HG03064 (cell line): Measurements from ENCODE around the gene EFCAB10.
"Not testable (repeated sequence)": the region's sequence is repeated elsewhere in the genome, so short reads cannot be mapped to it uniquely, and the experiment has no call there.

ENCODE experiments used
- ATAC-seq: cut with Tn5 transposase; IDR thresholded peaks from one replicate; pipeline ENCODE4 v1.9.1; 2021; ENCODE audit warnings: low read depth; ENCODE audit not compliant: unreplicated experiment

Gene EFCAB10

DNA sequence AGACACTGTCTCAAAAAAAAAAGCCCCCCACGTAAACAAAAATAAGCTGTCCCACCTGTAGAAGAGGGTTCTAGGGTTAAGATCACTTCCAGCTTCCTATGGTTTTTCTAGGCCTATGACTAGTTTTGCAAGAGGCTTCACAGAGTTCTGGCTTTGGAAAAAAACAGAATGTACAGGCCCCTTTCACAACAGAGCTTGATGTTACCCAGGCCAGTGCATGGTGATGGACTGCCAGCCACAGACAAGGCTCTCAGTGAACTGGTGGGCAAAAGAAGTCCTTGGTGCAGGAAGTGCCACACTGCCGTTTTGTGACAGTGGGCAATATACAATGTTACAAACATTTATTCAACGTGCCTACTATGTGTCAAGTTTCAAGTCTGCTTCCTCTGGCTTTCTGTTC is 18.3 kb upstream of the EFCAB10 start:
- no peak for ATAC-seq

DNA sequence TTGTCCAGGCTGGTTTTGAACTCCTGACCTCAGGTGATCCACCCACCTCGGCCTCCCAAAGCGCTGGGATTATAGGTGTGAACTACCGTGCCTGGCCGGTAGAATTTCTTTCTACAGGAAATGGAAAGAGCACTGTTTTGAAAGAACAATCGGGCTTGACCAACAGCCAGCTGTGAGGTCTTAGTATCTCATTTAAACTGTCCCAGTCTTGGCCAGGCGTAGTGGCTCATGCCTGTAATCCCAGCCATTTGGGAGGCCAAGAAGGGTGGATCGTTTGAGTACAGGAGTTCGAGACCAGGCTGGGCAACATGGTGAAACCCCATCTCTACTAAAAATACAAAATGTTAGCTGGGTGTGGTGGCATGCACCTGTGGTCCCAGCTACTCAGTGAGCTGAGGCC is 17.8 kb upstream of the EFCAB10 start:
- ATAC-seq: not testable (repeated sequence)

DNA sequence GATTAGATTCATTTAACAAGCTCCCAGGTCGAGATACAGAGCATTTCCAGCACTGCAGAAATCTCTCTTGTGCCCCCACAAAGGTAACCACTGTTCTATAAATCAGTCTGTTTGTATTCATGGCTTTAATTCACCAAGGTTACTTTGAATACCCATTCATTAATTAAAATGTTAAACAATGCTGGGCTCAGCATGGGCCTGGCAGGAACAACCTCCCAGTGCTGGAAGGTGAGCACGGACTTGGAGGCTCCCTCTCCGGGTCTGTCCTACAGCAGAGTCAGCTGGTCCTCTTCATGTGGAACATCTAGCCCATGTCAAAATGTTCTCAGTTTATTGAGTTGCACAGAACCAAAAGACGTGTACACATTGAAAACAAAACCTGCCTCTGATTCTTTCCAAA is 15.6 kb upstream of the EFCAB10 start:
- ATAC-seq: no peak

DNA sequence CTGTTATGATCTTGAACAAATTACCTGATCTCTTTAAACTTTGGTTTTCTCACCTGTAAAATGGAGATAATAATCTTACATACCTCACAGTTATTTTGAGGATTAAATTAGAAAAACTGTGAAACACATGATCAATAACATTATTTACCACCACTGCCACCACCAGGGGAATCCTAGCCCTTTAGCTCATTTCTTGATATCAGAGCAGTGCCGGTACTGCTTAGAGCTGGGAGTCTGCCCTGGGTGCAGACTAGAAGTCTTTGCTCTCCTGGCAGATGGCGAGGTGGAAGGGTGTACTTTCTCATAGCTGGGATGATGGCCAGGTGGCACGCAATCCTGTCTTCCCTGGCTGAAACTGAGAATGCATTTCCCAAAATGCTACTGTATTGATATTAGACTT is 12.7 kb upstream of the EFCAB10 start:
- ATAC-seq: no peak

DNA sequence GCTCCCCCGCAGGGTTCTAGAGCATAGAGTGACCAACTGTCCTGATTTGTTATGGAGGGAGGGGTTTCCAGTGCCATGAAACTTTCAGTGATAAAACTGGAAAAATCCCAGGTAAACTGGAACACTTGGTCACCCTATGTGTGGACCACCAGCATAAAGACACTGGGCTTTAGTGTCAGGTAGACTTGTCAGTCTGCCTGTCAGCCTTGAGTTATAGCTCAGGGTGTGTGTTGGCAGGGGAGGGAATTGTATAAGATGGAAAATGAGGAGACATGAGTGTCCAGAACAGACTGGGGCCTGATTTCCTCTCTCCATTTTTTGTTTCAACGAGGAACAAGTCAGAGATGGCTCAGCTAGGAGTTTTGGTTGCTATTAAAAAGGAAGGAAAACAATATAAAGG is 10.2 kb upstream of the EFCAB10 start:
- no peak for ATAC-seq

DNA sequence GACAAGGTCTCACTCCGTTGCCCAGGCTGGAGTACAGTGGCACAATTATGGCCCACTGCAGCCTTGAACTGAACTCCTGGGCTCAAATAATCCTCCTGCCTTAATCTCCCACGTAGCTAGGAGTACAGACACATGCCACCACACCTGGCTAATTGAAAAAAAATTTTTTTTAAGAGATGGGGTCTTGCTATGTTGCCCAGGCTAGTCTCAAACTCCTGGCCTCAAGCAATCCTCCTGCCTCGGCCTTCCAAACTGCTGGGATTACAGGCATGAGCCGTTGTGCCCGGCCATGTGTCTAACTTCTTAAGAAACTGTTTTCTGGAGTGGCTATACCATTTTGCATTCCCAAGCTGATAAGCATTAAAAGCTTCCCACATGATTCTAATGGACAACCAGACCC is 9.5 kb upstream of the EFCAB10 start:
- no peak for ATAC-seq

DNA sequence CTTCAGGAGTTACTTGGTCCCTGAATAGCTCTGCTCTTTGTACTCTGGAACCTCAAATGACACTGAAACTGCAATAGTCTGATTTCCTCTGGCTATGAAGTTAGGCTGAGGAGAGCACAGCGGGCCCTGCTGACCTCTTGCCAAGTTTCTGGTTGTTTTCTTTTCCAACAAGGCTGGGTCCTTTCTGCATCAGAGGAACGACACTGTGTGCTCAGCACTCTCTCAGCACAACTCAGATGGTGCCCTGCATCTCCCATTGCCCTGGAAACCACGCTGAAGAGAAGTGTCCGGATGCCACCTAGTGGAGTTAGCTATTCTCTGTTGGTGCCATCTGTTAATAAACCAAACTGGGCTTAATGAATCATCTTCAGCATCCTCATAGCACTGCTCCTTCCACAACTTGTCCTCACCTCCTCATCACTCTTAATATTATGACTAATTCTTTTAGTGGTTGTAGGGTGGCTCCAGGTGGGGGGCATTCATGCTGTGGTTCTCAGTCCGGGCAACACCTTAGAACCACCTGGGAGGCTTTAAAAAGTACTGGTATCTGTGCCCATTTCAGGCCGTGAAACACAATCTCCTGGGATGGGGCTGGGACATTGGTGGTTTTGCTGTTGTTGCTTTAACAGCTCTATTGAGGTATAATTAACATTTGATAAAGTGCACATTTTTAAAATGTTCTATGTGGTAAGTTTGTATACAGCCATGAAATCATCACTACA is 8.2 kb upstream of the EFCAB10 start:
- peak; percentile 69 for ATAC-seq

DNA sequence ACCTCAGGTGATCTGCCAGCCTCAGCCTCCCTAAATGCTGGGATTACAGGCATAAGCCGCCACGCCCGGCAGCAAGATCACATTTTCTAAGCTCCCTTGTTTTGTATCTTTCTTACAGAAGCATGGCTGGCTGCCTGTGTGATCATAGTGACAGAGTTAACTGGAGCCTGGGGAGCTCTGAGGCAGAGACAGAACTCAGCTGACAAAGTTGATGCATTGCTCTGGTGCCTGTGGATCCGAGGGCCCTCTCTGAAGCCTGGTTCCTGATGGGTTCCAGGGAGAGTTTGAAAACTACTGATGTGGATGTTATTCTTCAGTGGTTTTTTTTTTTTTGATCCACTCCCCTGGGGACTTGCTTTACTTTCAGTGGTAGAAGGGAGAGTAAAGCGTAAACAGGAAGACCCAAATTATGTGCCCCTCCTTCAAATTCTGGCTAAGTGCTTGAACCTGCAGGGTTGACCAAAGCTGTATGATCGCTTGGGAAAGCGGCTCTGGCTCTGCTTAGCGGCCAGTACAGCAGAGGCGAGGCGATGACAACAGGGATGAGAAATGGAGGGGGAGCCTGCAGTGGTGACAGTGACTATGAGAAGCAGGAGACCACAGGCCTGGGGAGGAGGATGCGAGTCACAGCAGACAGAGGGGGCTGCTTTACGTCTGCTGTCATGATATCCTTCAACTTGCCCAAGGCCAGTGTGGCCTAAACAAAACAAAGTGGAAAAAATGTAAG is 6.8 kb upstream of the EFCAB10 start:
- ATAC-seq: no peak

DNA sequence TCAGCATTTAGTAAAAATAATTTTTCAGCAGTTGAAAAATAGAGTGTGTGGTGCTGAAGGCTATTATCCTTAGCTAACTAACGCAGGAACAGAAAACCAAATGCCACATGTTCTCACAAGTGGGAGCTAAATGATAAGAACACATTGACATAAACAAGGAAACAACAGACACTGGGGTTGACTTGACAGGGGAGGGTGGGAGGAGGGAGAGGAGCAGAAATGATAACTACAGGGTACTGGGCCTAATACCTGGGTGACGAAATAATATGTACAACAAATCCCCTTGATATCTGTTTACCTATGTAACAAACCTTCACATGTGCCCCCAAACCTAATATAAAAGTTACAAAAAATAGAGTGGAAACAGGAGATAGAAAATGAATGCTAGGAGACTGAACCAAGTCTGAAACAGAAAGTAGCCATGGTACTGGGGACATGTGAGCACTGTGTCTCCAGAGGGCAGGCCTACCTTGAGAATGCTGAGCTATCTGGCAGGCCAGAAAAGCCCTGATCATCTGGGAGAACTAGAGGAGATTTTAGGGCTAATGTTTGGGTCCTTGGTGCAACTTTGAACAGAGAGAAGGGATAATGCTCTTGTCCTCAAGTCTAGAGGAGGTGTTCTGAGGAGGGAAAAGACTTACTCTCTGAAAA is 4.7 kb upstream of the EFCAB10 start:
- ATAC-seq: no peak

DNA sequence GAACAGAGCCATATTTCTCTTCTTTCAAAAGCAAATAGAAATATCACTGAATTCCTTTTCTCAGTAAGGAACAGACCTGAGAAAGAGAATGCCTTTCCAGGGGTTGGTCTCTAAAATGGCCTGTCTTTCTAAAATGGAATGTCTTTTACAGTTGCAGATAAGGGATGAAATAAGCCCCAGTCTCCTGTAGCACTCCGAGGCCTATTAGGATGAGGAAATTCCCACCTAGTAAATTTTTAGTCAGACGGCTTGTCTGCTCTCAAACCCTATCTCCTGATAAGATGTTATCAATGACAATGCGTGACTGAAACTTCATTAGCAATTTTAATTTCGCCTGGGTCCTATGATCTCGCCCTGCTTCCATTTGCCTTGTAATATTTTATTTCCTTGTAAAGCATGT is 2.9 kb upstream of the EFCAB10 start:
- ATAC-seq: no peak

DNA sequence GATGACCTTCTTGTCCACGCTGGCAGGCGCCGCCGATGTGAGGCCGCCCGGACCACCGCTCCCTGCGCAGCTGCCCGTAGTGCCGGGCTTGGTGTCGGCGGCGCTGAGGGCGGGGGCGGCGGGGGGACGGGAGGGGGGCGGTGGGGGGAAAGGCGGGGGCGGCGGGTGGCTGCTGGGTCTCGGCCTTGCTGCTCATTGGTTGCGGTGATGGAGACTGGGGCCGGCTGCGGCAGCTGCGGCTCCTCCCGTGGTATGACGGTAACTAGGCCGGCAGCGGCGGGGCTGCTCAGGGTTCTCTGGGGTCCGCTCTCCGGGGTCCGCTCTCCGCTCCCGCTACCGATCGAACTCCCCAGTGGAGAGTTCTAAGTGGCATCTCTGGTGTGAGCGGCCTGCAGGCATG is 1.8 kb upstream of the EFCAB10 start:
- ATAC-seq: no peak

DNA sequence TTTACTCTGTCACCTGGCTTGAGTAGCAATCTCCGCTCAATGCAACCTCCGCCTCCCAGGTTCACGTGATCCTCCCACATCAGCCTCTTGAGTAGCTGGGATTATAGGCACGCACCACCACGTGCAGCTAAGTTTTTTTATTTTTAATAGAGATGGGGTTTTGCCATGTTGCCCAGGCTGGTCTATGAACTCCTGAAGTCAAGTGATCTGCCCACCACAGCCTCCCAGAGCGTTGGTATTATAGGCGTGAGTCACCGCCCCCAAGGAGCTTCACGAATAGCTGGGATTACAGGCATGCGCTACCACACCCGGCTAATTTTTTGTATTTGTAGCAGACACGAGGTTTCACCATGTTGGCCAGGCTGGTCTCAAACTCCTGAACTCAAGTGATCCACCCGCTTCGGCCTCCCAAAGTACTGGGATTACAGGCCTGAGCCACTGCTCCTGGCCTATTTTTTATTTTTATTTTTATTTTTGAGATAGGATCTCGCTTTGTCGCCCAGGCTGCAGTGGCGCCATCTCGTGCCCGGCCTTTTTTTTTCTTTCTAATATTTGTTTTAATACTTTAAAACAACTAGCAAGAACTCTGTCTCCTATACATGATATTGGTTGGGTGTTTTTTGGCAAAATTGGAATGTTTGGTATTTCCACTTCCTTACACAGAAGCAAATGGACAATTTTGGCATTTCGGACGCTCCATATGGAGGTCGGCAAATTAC is 1.1 kb downstream of the EFCAB10 start:
- ATAC-seq: no peak

DNA sequence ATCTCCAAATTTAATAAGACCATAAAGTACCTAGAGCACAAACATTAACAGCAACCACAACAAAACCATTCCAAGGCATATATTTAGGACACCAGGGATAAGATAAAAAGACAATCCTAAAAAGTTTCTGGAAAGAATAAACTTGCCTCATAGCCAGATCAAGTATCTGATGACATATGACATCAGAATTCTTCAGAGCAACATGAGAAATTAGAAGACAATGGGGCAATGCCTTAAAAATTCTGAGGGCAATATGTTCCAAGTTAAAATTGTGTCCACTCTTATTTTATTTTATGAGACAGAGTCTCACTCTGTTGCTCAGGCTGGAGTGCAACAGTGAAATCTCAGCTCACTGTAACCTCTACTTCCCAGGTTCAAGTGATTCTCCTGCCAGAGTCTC is 2.8 kb downstream of the EFCAB10 start:
- ATAC-seq: no peak

DNA sequence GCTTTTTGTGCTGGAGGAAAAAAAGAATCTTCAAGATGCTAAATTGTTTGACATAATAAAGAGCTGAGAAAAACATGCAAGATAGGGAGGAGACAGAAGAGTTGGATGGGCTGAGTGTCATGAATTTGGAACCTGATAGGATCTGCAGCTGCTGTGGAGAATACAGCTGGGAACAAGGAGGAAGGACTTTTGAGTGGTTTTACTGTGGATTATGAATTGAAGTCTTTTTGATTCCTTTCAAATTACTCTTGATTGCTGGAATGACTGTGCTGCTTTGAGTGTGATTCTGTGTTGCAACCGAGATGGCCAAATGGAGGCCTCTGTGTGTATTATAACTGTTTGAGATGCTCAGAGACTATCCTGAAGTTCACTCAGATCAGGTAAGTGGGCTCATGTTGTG is 4.0 kb downstream of the EFCAB10 start:
- ATAC-seq: no peak

DNA sequence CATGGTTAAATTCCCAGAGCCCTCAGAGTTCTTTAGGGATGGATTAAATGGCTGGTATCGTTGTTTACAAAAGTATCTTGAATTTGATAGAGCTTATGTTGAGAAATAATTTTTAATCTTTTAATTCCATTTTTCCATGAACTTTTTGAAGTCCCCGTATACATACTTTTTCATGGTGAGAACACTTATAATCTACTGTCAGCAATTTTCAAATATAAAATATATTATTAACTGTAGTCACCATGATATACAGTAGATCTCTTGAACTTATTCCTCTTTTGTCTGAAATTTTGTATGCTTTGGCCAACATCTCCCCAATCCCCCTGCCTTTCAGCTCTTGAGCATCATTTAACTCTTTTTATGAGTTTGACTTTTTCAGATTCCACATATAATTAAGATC is 9.4 kb downstream of the EFCAB10 start:
- no peak for ATAC-seq

DNA sequence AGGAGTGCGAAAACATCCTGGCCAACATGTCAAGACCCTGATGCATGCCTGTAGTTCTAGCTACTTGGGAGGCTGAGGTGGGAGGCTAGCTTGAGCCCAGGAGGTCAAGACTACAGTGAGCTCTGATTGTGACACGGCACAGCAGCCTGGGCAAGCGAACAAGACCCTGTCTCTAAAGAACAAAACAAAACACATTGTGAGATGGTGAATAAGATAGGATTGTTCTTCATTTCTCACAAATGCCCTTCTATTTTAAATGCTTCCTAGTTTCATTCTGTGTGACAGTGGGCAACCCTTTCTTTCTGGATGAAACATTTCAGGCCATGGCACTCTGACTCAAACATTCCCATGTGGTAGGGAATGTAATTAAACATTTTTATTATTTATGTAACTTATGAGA is 13.5 kb downstream of the EFCAB10 start:
- no peak for ATAC-seq

DNA sequence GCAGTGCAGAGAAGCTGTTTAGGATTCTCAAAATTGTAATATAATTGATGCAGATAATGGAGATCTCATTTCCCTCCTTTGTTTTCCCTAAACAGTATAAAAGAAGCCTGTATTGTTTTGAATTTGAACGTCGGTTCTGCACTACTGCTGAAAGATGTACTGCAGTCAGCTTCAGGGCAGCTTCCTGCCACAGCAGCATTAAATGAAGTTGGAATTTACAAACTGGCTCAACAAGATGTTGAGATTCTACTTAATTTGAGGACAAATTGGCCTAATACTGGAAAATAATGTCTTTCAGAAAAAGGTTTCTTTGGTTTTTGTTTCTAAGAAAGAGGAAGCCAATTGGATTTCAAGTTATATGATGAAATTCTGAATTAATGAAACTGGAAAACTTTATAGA is 14.3 kb downstream of the EFCAB10 start:
- ATAC-seq: no peak

DNA sequence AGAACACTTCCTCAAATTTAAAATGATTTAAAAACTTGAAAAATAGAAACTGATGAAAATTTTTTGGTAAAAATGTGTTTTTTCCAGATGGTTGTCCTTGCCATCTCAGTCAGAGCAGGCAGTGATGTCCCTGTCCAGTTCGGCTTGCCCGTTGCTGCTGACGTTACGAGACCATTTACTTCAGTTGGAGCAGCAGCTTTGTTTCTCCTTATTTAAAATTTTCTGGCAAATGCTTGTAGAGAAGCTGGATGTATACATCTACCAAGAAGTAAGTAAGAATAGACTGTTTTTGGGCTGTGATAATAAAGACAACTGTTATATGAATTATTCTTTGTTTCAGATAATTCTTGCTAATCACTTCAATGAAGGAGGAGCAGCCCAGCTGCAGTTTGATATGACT is 16.1 kb downstream of the EFCAB10 start:
- no peak for ATAC-seq

DNA sequence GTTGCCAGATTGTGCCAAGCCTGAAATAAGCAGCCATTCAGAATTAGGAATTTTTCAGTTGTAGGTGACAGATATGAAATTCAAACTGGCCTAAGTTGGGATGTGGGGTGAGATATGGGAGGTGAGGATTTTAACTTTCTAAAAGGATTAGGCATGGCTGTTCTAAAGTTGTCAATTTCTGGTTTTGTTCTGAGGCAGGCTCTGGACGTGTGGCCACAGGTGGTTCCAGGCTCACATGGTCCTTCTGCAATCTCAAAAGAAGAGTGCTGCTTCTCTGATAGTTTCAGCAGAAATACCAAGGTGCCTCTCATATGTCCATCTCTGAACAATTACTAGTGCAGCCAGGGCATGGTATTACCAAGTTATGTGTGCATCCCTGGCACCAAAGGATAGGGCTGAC is 21.4 kb downstream of the EFCAB10 start:
- ATAC-seq: no peak

DNA sequence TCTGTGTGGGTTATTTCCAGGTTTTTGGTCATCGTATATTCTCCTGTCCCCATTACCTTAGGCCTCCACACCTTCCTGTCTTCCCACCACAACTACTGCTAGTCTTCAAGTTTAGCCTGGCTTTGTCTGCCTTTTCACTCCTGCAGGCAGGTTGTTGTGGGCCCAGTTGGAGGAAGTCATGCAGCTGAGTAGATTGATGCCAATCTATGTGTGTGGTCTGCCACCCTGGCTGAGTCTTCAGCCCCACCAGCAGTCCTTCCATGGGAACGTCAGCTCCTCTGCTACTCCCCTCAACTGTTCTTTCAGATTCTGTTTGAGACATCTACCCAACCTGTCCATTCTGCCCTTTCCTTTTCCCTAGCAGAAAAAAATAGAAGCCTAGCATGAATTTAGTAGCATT is 43.0 kb downstream of the EFCAB10 start:
- ATAC-seq: no peak

DNA sequence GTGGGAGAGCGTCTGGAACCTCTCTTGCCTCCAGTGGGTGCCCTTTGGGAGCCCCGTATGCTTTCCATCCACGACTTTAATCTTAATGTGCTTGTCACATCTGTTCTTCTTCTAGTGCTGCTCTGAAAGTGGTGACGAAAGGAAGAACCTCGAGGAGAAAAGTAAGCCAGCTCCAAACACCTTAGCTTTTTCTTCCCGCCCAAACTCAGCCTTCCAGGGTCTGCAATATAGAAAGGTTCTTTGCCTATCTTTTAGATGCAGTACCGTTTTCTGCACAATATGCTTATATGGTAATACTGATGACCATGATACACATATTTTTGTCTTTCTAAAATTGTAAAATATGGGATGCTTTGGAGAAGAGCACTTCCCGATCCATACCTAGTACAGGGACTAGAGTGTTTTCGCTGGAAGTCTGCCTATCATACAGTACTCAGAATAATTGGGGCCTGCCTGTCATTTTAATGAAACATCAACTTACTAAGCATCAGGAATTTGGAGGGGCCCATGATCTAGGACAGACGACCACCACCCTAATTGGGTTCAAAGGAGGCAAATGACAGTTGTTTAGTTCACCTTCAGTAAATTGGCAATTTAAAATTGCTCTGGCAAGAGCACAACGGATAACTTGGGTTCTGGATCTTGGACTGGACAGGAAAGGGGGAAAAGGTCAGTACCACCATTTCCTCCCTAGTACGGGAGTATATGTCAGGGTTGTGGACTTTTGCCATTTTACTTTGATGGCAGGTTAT is 48.4 kb downstream of the EFCAB10 start:
- no peak for ATAC-seq
